ENCODE measurements around the gene RAB11A. TPM values are rescaled to one million over a fixed set of nuclear protein-coding genes. Genes with fewer than 3 reads are reported as not detected.

The RAB11A gene
- total and polyA plus RNA-seq, 9 donors = 47.0 to 249 (median 139) TPM

DNA sequence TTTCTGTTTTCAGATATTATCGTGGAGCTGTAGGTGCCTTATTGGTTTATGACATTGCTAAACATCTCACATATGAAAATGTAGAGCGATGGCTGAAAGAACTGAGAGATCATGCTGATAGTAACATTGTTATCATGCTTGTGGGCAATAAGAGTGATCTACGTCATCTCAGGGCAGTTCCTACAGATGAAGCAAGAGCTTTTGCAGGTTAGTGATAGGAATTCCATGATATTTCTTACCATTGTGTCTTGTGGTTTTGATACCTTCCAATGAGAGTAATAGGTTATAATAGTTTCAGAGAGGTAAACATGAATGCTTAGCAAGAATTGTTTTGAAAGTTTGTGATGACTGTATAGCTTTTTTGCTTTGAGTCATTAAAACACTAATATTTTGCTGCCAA lies 8.5 kb downstream of the RAB11A start:
- DNase-seq = no peak
- Histone ChIP-seq H3K9me3 (no peaks in the 10 kb centered on the region), H3K27me3 (no peaks in the 10 kb centered on the region), H3K36me3 (no peaks in the 10 kb centered on the region), H3K27ac (no peak overlapping the region), H3K4me3 (no peak overlapping the region), H3K4me1 (ENCODE audit: insufficient read depth) (peaks cover 7% of the 10 kb centered on the region)
- WGBS, 3 donors = 79 to 87% (median 86%) methylated on average over 3 of the region's 3 CpGs
- TF ChIP-seq EP300 (IDR thresholded peaks at IDR 0.05) (no peak), POLR2A (IDR thresholded peaks at IDR 0.05) (no peak)
- TF ChIP-seq, protein P1, sequence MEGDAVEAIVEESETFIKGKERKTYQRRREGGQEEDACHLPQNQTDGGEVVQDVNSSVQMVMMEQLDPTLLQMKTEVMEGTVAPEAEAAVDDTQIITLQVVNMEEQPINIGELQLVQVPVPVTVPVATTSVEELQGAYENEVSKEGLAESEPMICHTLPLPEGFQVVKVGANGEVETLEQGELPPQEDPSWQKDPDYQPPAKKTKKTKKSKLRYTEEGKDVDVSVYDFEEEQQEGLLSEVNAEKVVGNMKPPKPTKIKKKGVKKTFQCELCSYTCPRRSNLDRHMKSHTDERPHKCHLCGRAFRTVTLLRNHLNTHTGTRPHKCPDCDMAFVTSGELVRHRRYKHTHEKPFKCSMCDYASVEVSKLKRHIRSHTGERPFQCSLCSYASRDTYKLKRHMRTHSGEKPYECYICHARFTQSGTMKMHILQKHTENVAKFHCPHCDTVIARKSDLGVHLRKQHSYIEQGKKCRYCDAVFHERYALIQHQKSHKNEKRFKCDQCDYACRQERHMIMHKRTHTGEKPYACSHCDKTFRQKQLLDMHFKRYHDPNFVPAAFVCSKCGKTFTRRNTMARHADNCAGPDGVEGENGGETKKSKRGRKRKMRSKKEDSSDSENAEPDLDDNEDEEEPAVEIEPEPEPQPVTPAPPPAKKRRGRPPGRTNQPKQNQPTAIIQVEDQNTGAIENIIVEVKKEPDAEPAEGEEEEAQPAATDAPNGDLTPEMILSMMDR (IDR thresholded peaks at IDR 0.05) = no peak
- intact Hi-C loops (cut with DNase I) = no loop called here

DNA sequence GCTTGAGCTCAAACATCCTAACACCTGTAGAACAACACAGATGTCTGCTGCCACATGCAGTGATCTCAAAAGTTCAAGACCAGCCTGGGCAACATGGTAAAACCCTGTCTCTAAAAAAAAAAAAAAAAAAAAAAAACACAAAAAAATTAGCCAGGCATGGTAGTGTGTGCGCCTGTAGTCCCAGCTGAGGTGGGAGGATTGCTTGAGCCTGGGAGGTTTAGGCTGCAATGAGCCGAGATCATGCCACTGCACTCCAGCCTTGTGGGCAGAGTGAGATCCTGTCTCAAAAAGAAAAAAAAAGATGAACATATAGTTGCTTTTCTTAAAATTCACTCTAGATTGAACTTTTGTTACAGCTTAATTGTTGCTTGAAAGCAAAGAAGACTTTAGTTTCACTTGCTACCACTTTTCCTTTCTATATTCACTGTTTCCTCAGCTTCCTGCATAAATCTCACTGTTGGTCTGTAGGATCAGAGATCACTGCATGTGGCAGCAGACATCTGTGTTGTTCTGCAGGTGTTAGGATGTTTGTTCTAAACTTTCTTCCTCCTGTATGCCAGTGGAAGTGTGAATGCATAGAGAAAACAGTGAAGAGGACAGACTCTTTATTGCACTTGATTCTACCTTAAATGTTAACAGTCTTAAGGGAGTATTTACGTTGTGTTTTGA lies 12.6 kb downstream of the RAB11A start:
- WGBS, 3 donors = 66 to 72% (median 66%) methylated on average over 3 of the region's 3 CpGs
- no peaks in the 10 kb centered on the region for H3K4me1 ChIP-seq (ENCODE audit: insufficient read depth)
- intact Hi-C loops (cut with DNase I) = no loop called here

DNA sequence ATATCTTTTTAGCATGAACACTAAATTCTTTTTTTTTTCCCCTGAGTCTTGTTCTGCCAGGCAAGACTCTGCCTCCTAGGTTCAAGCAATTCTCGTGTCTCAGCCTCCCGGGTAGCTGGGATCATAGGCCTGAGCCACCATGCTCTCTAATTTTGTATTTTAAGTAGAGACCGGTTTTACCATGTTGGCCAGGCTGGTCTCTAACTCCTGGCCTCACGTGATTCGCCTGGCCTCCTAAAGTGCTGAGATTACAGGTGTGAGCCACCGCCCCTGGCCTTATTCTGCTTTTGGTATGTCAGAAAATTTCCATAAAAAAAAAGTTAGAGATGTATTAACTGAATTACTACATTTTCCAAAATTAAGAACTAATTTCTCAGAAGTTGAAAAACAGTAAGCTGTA lies 14.3 kb downstream of the RAB11A start:
- WGBS, 3 donors = 92 to 95% (median 95%) methylated on average over 6 of the region's 6 CpGs
- DNase-seq = no peak
- Histone ChIP-seq H3K4me3 (no peak overlapping the region), H3K36me3 (no peaks in the 10 kb centered on the region), H3K27ac (no peak overlapping the region), H3K4me1 (ENCODE audit: insufficient read depth) (no peaks in the 10 kb centered on the region), H3K27me3 (no peaks in the 10 kb centered on the region), H3K9me3 (no peaks in the 10 kb centered on the region)
- intact Hi-C loops (cut with DNase I) = no loop called here
- TF ChIP-seq, protein P1 (IDR thresholded peaks at IDR 0.05) = no peak
- TF ChIP-seq POLR2A (IDR thresholded peaks at IDR 0.05) = no peak
- no peak for TF ChIP-seq EP300 (IDR thresholded peaks at IDR 0.05)

More for the DNA sequence above, 12.6 kb downstream of the RAB11A start:
- Histone ChIP-seq H3K9me3 (no peaks in the 10 kb centered on the region), H3K4me3 (no peak overlapping the region), H3K36me3 (no peaks in the 10 kb centered on the region), H3K27ac (no peak overlapping the region), H3K27me3 (no peaks in the 10 kb centered on the region)
- DNase-seq = no peak
- TF ChIP-seq, protein P1 (IDR thresholded peaks at IDR 0.05) = no peak
- no peak for TF ChIP-seq POLR2A (IDR thresholded peaks at IDR 0.05)
- no peak for TF ChIP-seq EP300 (IDR thresholded peaks at IDR 0.05)

DNA sequence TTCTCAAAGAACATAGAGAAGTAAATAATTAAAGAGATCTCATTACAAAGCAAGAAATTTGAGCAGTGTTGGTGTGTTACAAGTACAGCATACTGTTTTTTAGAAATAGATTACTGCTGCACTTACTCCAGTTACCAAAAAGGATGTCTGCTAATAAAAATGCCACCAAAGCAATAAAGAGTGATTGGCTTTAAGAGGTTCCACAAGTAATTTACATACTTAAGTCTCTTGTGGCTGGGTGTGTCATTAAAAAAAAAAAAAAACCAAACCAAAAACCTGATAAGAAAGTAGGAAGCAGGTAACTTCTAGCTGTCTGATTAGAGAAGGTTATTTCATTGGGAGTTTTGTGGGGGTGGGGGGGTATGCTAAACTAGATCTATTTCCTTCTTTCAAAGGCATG lies 15.2 kb downstream of the RAB11A start:
- H3K27me3 ChIP-seq = no peaks in the 10 kb centered on the region
- no peaks in the 10 kb centered on the region for H3K4me1 ChIP-seq (ENCODE audit: insufficient read depth)
- H3K27ac ChIP-seq = no peak overlapping the region
- no peaks in the 10 kb centered on the region for H3K36me3 ChIP-seq
- intact Hi-C loops (cut with DNase I) = no loop called here
- no peak for DNase-seq
- TF ChIP-seq, protein P1 (IDR thresholded peaks at IDR 0.05) = no peak
- no peak for TF ChIP-seq POLR2A (IDR thresholded peaks at IDR 0.05)
- no peak for TF ChIP-seq EP300 (IDR thresholded peaks at IDR 0.05)
- H3K4me3 ChIP-seq = no peak overlapping the region
- no peaks in the 10 kb centered on the region for H3K9me3 ChIP-seq
